PC-3 (cell line): ENCODE results near the gene MOB2. TPM values are rescaled to one million over a fixed set of nuclear protein-coding genes. Genes with fewer than 3 reads are reported as not detected.

ENCODE experiments used
- ATAC-seq: fragments of 200-7000 bp; cut with Tn5 transposase; 2 replicates; pipeline ENCODE4 v1.9.1; 2020; ENCODE audit warnings: mild to moderate bottlenecking, moderate library complexity
- BruUV-seq: library from RNA; stranded (reverse); fragments of 400-500 nt; replicated peaks from 2 replicates; lab custom pipeline; 2021; lab: Mats Ljungman, UMichigan
- CTCF ChIA-PET: fragments of 300-600 bp; sonication (Branson Sonifier 250); formaldehyde crosslinking; loops from one replicate; lab custom pipeline; 2022; ENCODE audit warnings: antibody characterized with exemption; lab: Charles Lee
- POLR2A ChIA-PET: fragments of 300-600 bp; sonication (Branson Sonifier 250); formaldehyde crosslinking; loops from one replicate; lab custom pipeline; 2022; ENCODE audit warnings: antibody characterized with exemption; ENCODE audit not compliant: unreplicated experiment; lab: Charles Lee
- DNase-seq: peaks from one replicate; pipeline ENCODE4 v3.0.0-alpha.2; 2015
- H2AFZ ChIP-seq: fragments of 300-600 bp; sonication (generic); 2 replicates; pipeline ENCODE4 v1.6.0; 2016; ENCODE audit warnings: antibody characterized with exemption, low read length
- H3F3A ChIP-seq: fragments of 300-600 bp; sonication (generic); one replicate; pipeline ENCODE4 v1.6.0; 2017; ENCODE audit warnings: antibody characterized with exemption, low read length, control low read depth, mild to moderate bottlenecking; ENCODE audit not compliant: unreplicated experiment
- H3K27ac ChIP-seq: fragments of 300-600 bp; sonication (generic); 2 replicates; pipeline ENCODE4 v1.5.1; 2016; ENCODE audit warnings: mild to moderate bottlenecking, low read length
- H3K27me3 ChIP-seq: fragments of 300-600 bp; sonication (generic); 2 replicates; pipeline ENCODE4 v1.6.1; 2016; ENCODE audit warnings: low read length, mixed read lengths
- H3K36me3 ChIP-seq: fragments of 300-600 bp; sonication (generic); 2 replicates; pipeline ENCODE4 v1.6.1; 2016; ENCODE audit warnings: low read depth, mixed run types, low read length, mixed read lengths
- H3K4me1 ChIP-seq: fragments of 300-600 bp; sonication (generic); 2 replicates; pipeline ENCODE4 v1.5.1; 2016; ENCODE audit warnings: low read length; ENCODE audit not compliant: insufficient read depth
- H3K4me2 ChIP-seq: fragments of 300-600 bp; sonication (generic); 2 replicates; pipeline ENCODE4 v1.6.0; 2016; ENCODE audit warnings: low read length
- H3K4me3 ChIP-seq: fragments of 300-600 bp; sonication (generic); 2 replicates; pipeline ENCODE4 v1.5.1; 2016; ENCODE audit warnings: mild to moderate bottlenecking, low read length, mixed read lengths
- H3K79me2 ChIP-seq: fragments of 300-600 bp; sonication (generic); 2 replicates; pipeline ENCODE4 v1.6.1; 2017; ENCODE audit warnings: low read length, mixed read lengths
- H3K9ac ChIP-seq: fragments of 300-600 bp; sonication (generic); 2 replicates; pipeline ENCODE4 v1.6.0; 2016; ENCODE audit warnings: mild to moderate bottlenecking, low read length
- H3K9me2 ChIP-seq: fragments of 300-600 bp; sonication (generic); replicated peaks from 2 replicates; pipeline ENCODE4 v1.6.1; 2016; ENCODE audit warnings: mixed run types, low read length, mixed read lengths
- H3K9me3 ChIP-seq: fragments of 300-600 bp; sonication (generic); 2 replicates; pipeline ENCODE4 v1.6.1; 2016; ENCODE audit warnings: low read length, mixed read lengths
- H4K20me1 ChIP-seq: fragments of 300-600 bp; sonication (generic); 2 replicates; pipeline ENCODE4 v1.6.1; 2016; ENCODE audit warnings: low read length, mixed read lengths
- CTCF ChIP-seq: fragments of 300-600 bp; sonication (generic); conservative IDR thresholded peaks from 2 replicates; pipeline ENCODE4 v1.5.1; 2017; ENCODE audit warnings: antibody characterized with exemption, low read depth, mild to moderate bottlenecking, low read length
- EZH2 ChIP-seq: fragments of 300-600 bp; sonication (generic); IDR thresholded peaks from one replicate; pipeline ENCODE4 v1.6.1; 2017; ENCODE audit warnings: antibody characterized with exemption, mild to moderate bottlenecking, low read length; ENCODE audit not compliant: unreplicated experiment
- EZH2phosphoT487 ChIP-seq: fragments of 300-600 bp; sonication (generic); IDR thresholded peaks from 2 replicates; pipeline ENCODE4 v1.6.1; 2018; ENCODE audit warnings: mild to moderate bottlenecking, antibody characterized with exemption, low read length, borderline replicate concordance
- intact Hi-C: fragments of 100-400 bp; cut with micrococcal nuclease; formaldehyde crosslinking; loops from 2 replicates; pipeline ENCODE4 v1.9.0; 2023
- total RNA-seq: library from RNA; depleted of rRNA; stranded (reverse); fragments of >200 nt; gene quantifications from 2 replicates; pipeline ENCODE4 v1.2.3, GENCODE V29; 2014

Gene MOB2
- total RNA-seq, 1 experiment from 2014 or later, result 31.0 TPM

GRCh38 chr11:1506981-1507380 is 20.4 kb upstream of the MOB2 start:
- CTCF ChIA-PET, result no interaction called here
- BruUV-seq, result no TSS peak

GRCh38 chr11:1505480-1505879 is 18.9 kb upstream of the MOB2 start:
- DNase-seq, result no peak
- no peak for ATAC-seq
- BruUV-seq, result no TSS peak
- Histone ChIP-seq H3K27me3 (no peaks in the 10 kb centered on the region), H3K4me1 (no peaks in the 10 kb centered on the region), H3K79me2 (peaks cover 28% of the 10 kb centered on the region), H2AFZ (no peak overlapping the region), H3K4me3 (no peak overlapping the region), H3K9ac (no peak overlapping the region), H3K4me2 (no peak overlapping the region), H3K9me3 (no peaks in the 10 kb centered on the region), H3K36me3 (no peaks in the 10 kb centered on the region), H3F3A (no peaks in the 10 kb centered on the region), H3K9me2 (no peaks in the 10 kb centered on the region), H4K20me1 (no peaks in the 10 kb centered on the region), H3K27ac (no peak overlapping the region)
- TF ChIP-seq EZH2phosphoT487, result no peak
- TF ChIP-seq EZH2, result no peak
- TF ChIP-seq CTCF, result no peak
- intact Hi-C loops, result no loop called here
- ChIA-PET POLR2A (no interaction called here), CTCF (no interaction called here)

More at GRCh38 chr11:1506981-1507380, 20.4 kb upstream of the MOB2 start:
- H3K9me3 ChIP-seq, result no peaks in the 10 kb centered on the region
- POLR2A ChIA-PET, result no interaction called here
- H3K9me2 ChIP-seq, result no peaks in the 10 kb centered on the region
- H3K27ac ChIP-seq, result no peak overlapping the region
- H3K4me3 ChIP-seq, result no peak overlapping the region
- ATAC-seq (no peak), DNase-seq (no peak)
- TF ChIP-seq EZH2, result no peak
- TF ChIP-seq CTCF, result no peak
- TF ChIP-seq EZH2phosphoT487, result no peak
- no peaks in the 10 kb centered on the region for H3K36me3 ChIP-seq
- H3K27me3 ChIP-seq, result no peaks in the 10 kb centered on the region
- intact Hi-C loops, result no loop called here
- H3F3A ChIP-seq, result no peaks in the 10 kb centered on the region
- H3K4me2 ChIP-seq, result no peak overlapping the region
- H3K9ac ChIP-seq, result no peak overlapping the region
- no peak overlapping the region for H2AFZ ChIP-seq
- no peaks in the 10 kb centered on the region for H3K4me1 ChIP-seq
- H4K20me1 ChIP-seq, result 0 out of 2 replicates have a peak, but pooled peaks cover under 1% of the 10 kb centered on the region
- peaks cover 26% of the 10 kb centered on the region for H3K79me2 ChIP-seq

GRCh38 chr11:1504581-1505290 is 18.2 kb upstream of the MOB2 start:
- Histone ChIP-seq H3K4me3 (no peak overlapping the region), H3F3A (no peaks in the 10 kb centered on the region), H3K9ac (no peak overlapping the region), H3K79me2 (peaks cover 34% of the 10 kb centered on the region), H3K36me3 (no peaks in the 10 kb centered on the region), H3K27ac (no peak overlapping the region), H3K9me3 (no peaks in the 10 kb centered on the region), H3K9me2 (no peaks in the 10 kb centered on the region), H4K20me1 (no peaks in the 10 kb centered on the region), H2AFZ (no peak overlapping the region), H3K4me2 (no peak overlapping the region), H3K4me1 (no peaks in the 10 kb centered on the region), H3K27me3 (no peaks in the 10 kb centered on the region)
- ChIA-PET POLR2A (no interaction called here), CTCF (no interaction called here)
- BruUV-seq, result no TSS peak
- DNase-seq (no peak), ATAC-seq (no peak)
- TF ChIP-seq EZH2phosphoT487, result no peak
- TF ChIP-seq EZH2, result no peak
- no peak for TF ChIP-seq CTCF
- intact Hi-C loops, result no loop called here
